ENCODE results near the gene CACHD1. TPM values are rescaled to one million over a fixed set of nuclear protein-coding genes. Genes with fewer than 3 reads are reported as not detected.

CACHD1 gene
- total RNA-seq, 1 experiment from 2014 or later = 16.6 TPM

- H3K27me3 ChIP-seq (replicated peaks; ENCODE audit: control insufficient read depth, insufficient read depth, low read length) = no peaks in the 10 kb centered on the region
- Mint-ChIP-seq H3K4me1 (ENCODE audit: low read depth, unreplicated experiment) (peaks cover 8% of the 10 kb centered on the region), H3K27me3 (ENCODE audit: insufficient read depth, unreplicated experiment) (no peaks in the 10 kb centered on the region), H3K27ac (ENCODE audit: unreplicated experiment) (no peak overlapping the region), H3K9me3 (ENCODE audit: unreplicated experiment) (no peaks in the 10 kb centered on the region), H3K4me3 (ENCODE audit: unreplicated experiment) (no peak overlapping the region), H3K36me3 (ENCODE audit: insufficient read depth, unreplicated experiment) (no peaks in the 10 kb centered on the region)
- H3K9me3 ChIP-seq = no peaks in the 10 kb centered on the region
- H3K4me1 ChIP-seq = peaks cover 4% of the 10 kb centered on the region; the same call in 1 of the 2 replicates
- TF ChIP-seq CTCF (IDR thresholded peaks at IDR 0.05; ENCODE audit: insufficient read depth in 1 of 2, low read depth in 1 of 2, low read length in 1 of 2, severe bottlenecking in 1 of 2, unreplicated experiment in 1 of 2) = no peak
- H3K36me3 ChIP-seq (ENCODE audit: control insufficient read depth, insufficient read depth, low read length) = no peaks in the 10 kb centered on the region
- no TSS peak for BruUV-seq (replicated peaks)
- ChIA-PET POLR2A (no interaction called here), CTCF (interaction anchor here (0.6 kb wide), 1 partner anchor 60 kb away, joined by 3 read pairs; no protein-coding TSS in a partner anchor)
- no peak for DNase-seq
- intact Hi-C loops (cut with micrococcal nuclease; ENCODE audit: unreplicated experiment) = no loop called here
- no peak overlapping the region for H3K4me3 ChIP-seq (ENCODE audit: low read depth, low read length)
Measured at GRCh38 chr1:64451440-64451839, 18.5 kb upstream of the CACHD1 start.

- no peaks in the 10 kb centered on the region for H3K36me3 Mint-ChIP-seq (ENCODE audit: insufficient read depth, unreplicated experiment)
- peaks cover 8% of the 10 kb centered on the region for H3K4me1 Mint-ChIP-seq (ENCODE audit: low read depth, unreplicated experiment)
- DNase-seq = no peak
- Histone ChIP-seq H3K4me1 (peaks cover 4% of the 10 kb centered on the region; the same call in 1 of the 2 replicates), H3K36me3 (ENCODE audit: control insufficient read depth, insufficient read depth, low read length) (no peaks in the 10 kb centered on the region), H3K27me3 (replicated peaks; ENCODE audit: control insufficient read depth, insufficient read depth, low read length) (no peaks in the 10 kb centered on the region), H3K9me3 (no peaks in the 10 kb centered on the region), H3K4me3 (ENCODE audit: low read depth, low read length) (no peak overlapping the region)
- ChIA-PET POLR2A (no interaction called here), CTCF (no interaction called here)
- TF ChIP-seq CTCF (IDR thresholded peaks at IDR 0.05; ENCODE audit: insufficient read depth in 1 of 2, low read depth in 1 of 2, low read length in 1 of 2, severe bottlenecking in 1 of 2, unreplicated experiment in 1 of 2) = no peak
- no TSS peak for BruUV-seq (replicated peaks)
- H3K9me3 Mint-ChIP-seq (ENCODE audit: unreplicated experiment) = no peaks in the 10 kb centered on the region
- H3K27me3 Mint-ChIP-seq (ENCODE audit: insufficient read depth, unreplicated experiment) = no peaks in the 10 kb centered on the region
- no peak overlapping the region for H3K27ac Mint-ChIP-seq (ENCODE audit: unreplicated experiment)
- H3K4me3 Mint-ChIP-seq (ENCODE audit: unreplicated experiment) = no peak overlapping the region
- intact Hi-C loops (cut with micrococcal nuclease; ENCODE audit: unreplicated experiment) = no loop called here
Measured at GRCh38 chr1:64453688-64454087, 16.2 kb upstream of the CACHD1 start.

- no peaks in the 10 kb centered on the region for H3K9me3 Mint-ChIP-seq (ENCODE audit: unreplicated experiment)
- no peaks in the 10 kb centered on the region for H3K27me3 Mint-ChIP-seq (ENCODE audit: insufficient read depth, unreplicated experiment)
- no peaks in the 10 kb centered on the region for H3K4me1 Mint-ChIP-seq (ENCODE audit: low read depth, unreplicated experiment)
- BruUV-seq (replicated peaks) = no TSS peak
- no peaks in the 10 kb centered on the region for H3K4me1 ChIP-seq
- no peak overlapping the region for H3K4me3 Mint-ChIP-seq (ENCODE audit: unreplicated experiment)
- H3K4me3 ChIP-seq (ENCODE audit: low read depth, low read length) = no peak overlapping the region
- no peaks in the 10 kb centered on the region for H3K9me3 ChIP-seq
- no peak for TF ChIP-seq CTCF (IDR thresholded peaks at IDR 0.05; ENCODE audit: insufficient read depth in 1 of 2, low read depth in 1 of 2, low read length in 1 of 2, severe bottlenecking in 1 of 2, unreplicated experiment in 1 of 2)
- no peaks in the 10 kb centered on the region for H3K36me3 Mint-ChIP-seq (ENCODE audit: insufficient read depth, unreplicated experiment)
- no peaks in the 10 kb centered on the region for H3K27me3 ChIP-seq (replicated peaks; ENCODE audit: control insufficient read depth, insufficient read depth, low read length)
- no peak for DNase-seq
- ChIA-PET POLR2A (no interaction called here), CTCF (no interaction called here)
- intact Hi-C loops (cut with micrococcal nuclease; ENCODE audit: unreplicated experiment) = no loop called here
- H3K36me3 ChIP-seq (ENCODE audit: control insufficient read depth, insufficient read depth, low read length) = no peaks in the 10 kb centered on the region
- H3K27ac Mint-ChIP-seq (ENCODE audit: unreplicated experiment) = no peak overlapping the region
Measured at GRCh38 chr1:64458915-64459314, 11.0 kb upstream of the CACHD1 start.
